ENCODE measurements around the gene CIT.

CIT gene

GRCh38 chr12:119678459-119678858 is 198.7 kb downstream of the CIT start:
- H3K9ac ChIP-seq (ENCODE audit: low read depth in 1 of 2, low read length in 2 of 2) = no peak overlapping the region
- no peak overlapping the region for H3K27ac ChIP-seq (ENCODE audit: low read depth, low read length)
- H3K36me3 ChIP-seq (ENCODE audit: control insufficient read depth in 1 of 2, insufficient read depth in 2 of 2, low read length in 2 of 2) = peaks cover 78 to 83% of the 10 kb centered on the region in 2 donors
- no peaks in the 10 kb centered on the region for H3K9me3 ChIP-seq (ENCODE audit: control insufficient read depth in 1 of 2, low read length in 2 of 2)
- no peaks in the 10 kb centered on the region for H3K27me3 ChIP-seq (ENCODE audit: control insufficient read depth in 1 of 2, insufficient read depth in 2 of 2, low read length in 2 of 2)
- peaks cover 61 to 74% of the 10 kb centered on the region in 2 donors for H3K4me1 ChIP-seq (ENCODE audit: control insufficient read depth in 1 of 2, insufficient read depth in 2 of 2, low read length in 2 of 2)
- no peak overlapping the region for H3K4me3 ChIP-seq (ENCODE audit: low read depth in 1 of 2, low read length in 2 of 2)

- Histone ChIP-seq H3K9me3 (ENCODE audit: control insufficient read depth in 1 of 2, low read length in 2 of 2) (no peaks in the 10 kb centered on the region), H3K9ac (ENCODE audit: low read depth in 1 of 2, low read length in 2 of 2) (no peak overlapping the region), H3K4me1 (ENCODE audit: control insufficient read depth in 1 of 2, insufficient read depth in 2 of 2, low read length in 2 of 2) (peaks cover 57 to 73% of the 10 kb centered on the region in 2 donors), H3K36me3 (ENCODE audit: control insufficient read depth in 1 of 2, insufficient read depth in 2 of 2, low read length in 2 of 2) (peaks cover 89 to 97% of the 10 kb centered on the region in 2 donors), H3K27me3 (ENCODE audit: control insufficient read depth in 1 of 2, insufficient read depth in 2 of 2, low read length in 2 of 2) (no peaks in the 10 kb centered on the region), H3K4me3 (ENCODE audit: low read depth in 1 of 2, low read length in 2 of 2) (no peak overlapping the region), H3K27ac (ENCODE audit: low read depth, low read length) (no peak overlapping the region)
These were observed 200.5 kb downstream of the CIT start for GRCh38 chr12:119676573-119676972.

GRCh38 chr12:119676022-119676421 is 201.1 kb downstream of the CIT start:
- H3K36me3 ChIP-seq (ENCODE audit: control insufficient read depth in 1 of 2, insufficient read depth in 2 of 2, low read length in 2 of 2) = peaks cover 88 to 96% of the 10 kb centered on the region in 2 donors
- H3K4me3 ChIP-seq (ENCODE audit: low read depth in 1 of 2, low read length in 2 of 2) = no peak overlapping the region
- H3K27ac ChIP-seq (ENCODE audit: low read depth, low read length) = no peak overlapping the region
- H3K9ac ChIP-seq (ENCODE audit: low read depth in 1 of 2, low read length in 2 of 2) = no peak overlapping the region
- no peaks in the 10 kb centered on the region for H3K27me3 ChIP-seq (ENCODE audit: control insufficient read depth in 1 of 2, insufficient read depth in 2 of 2, low read length in 2 of 2)
- H3K9me3 ChIP-seq (ENCODE audit: control insufficient read depth in 1 of 2, low read length in 2 of 2) = no peaks in the 10 kb centered on the region
- peaks cover 54 to 71% of the 10 kb centered on the region in 2 donors for H3K4me1 ChIP-seq (ENCODE audit: control insufficient read depth in 1 of 2, insufficient read depth in 2 of 2, low read length in 2 of 2)

- Histone ChIP-seq H3K27me3 (ENCODE audit: control insufficient read depth in 1 of 2, insufficient read depth in 2 of 2, low read length in 2 of 2) (no peaks in the 10 kb centered on the region), H3K27ac (ENCODE audit: low read depth, low read length) (no peak overlapping the region), H3K4me1 (ENCODE audit: control insufficient read depth in 1 of 2, insufficient read depth in 2 of 2, low read length in 2 of 2) (peaks cover 51 to 70% of the 10 kb centered on the region in 2 donors), H3K9me3 (ENCODE audit: control insufficient read depth in 1 of 2, low read length in 2 of 2) (no peaks in the 10 kb centered on the region), H3K36me3 (ENCODE audit: control insufficient read depth in 1 of 2, insufficient read depth in 2 of 2, low read length in 2 of 2) (peaks cover 73 to 81% of the 10 kb centered on the region in 2 donors), H3K9ac (ENCODE audit: low read depth in 1 of 2, low read length in 2 of 2) (no peak overlapping the region), H3K4me3 (ENCODE audit: low read depth in 1 of 2, low read length in 2 of 2) (no peak overlapping the region)
These were observed 202.6 kb downstream of the CIT start for GRCh38 chr12:119674560-119674959.

GRCh38 chr12:119673634-119674033 is 203.5 kb downstream of the CIT start:
- Histone ChIP-seq H3K9ac (ENCODE audit: low read depth in 1 of 2, low read length in 2 of 2) (peak overlapping the region in 1 of 2 donors; percentile 7), H3K27me3 (ENCODE audit: control insufficient read depth in 1 of 2, insufficient read depth in 2 of 2, low read length in 2 of 2) (no peaks in the 10 kb centered on the region), H3K4me1 (ENCODE audit: control insufficient read depth in 1 of 2, insufficient read depth in 2 of 2, low read length in 2 of 2) (peaks cover 45 to 60% of the 10 kb centered on the region in 2 donors), H3K36me3 (ENCODE audit: control insufficient read depth in 1 of 2, insufficient read depth in 2 of 2, low read length in 2 of 2) (peaks cover 64 to 72% of the 10 kb centered on the region in 2 donors), H3K9me3 (ENCODE audit: control insufficient read depth in 1 of 2, low read length in 2 of 2) (no peaks in the 10 kb centered on the region), H3K27ac (ENCODE audit: low read depth, low read length) (peak overlapping the region; percentile 47), H3K4me3 (ENCODE audit: low read depth in 1 of 2, low read length in 2 of 2) (no peak overlapping the region)

- Histone ChIP-seq H3K9me3 (ENCODE audit: control insufficient read depth in 1 of 2, low read length in 2 of 2) (no peaks in the 10 kb centered on the region), H3K4me1 (ENCODE audit: control insufficient read depth in 1 of 2, insufficient read depth in 2 of 2, low read length in 2 of 2) (peaks cover 48 to 56% of the 10 kb centered on the region in 2 donors)
These were observed 204.9 kb downstream of the CIT start for GRCh38 chr12:119672194-119672593.

GRCh38 chr12:119671070-119671469 is 206.1 kb downstream of the CIT start:
- peak overlapping the region in 1 of 2 donors; percentile 57 for H3K4me3 ChIP-seq (ENCODE audit: low read depth in 1 of 2, low read length in 2 of 2)
- H3K36me3 ChIP-seq (ENCODE audit: control insufficient read depth in 1 of 2, insufficient read depth in 2 of 2, low read length in 2 of 2) = peaks cover 41 to 48% of the 10 kb centered on the region in 2 donors
- H3K9me3 ChIP-seq (ENCODE audit: control insufficient read depth in 1 of 2, low read length in 2 of 2) = no peaks in the 10 kb centered on the region
- H3K27ac ChIP-seq (ENCODE audit: low read depth, low read length) = peak overlapping the region; percentile 80
- H3K4me1 ChIP-seq (ENCODE audit: control insufficient read depth in 1 of 2, insufficient read depth in 2 of 2, low read length in 2 of 2) = peaks cover 53 to 61% of the 10 kb centered on the region in 2 donors
- peak overlapping the region; percentile 34 to 46 for H3K9ac ChIP-seq (ENCODE audit: low read depth in 1 of 2, low read length in 2 of 2)
- H3K27me3 ChIP-seq (ENCODE audit: control insufficient read depth in 1 of 2, insufficient read depth in 2 of 2, low read length in 2 of 2) = no peaks in the 10 kb centered on the region

More at GRCh38 chr12:119672194-119672593, 204.9 kb downstream of the CIT start:
- no peak overlapping the region for H3K9ac ChIP-seq (ENCODE audit: low read depth in 1 of 2, low read length in 2 of 2)
- H3K27ac ChIP-seq (ENCODE audit: low read depth, low read length) = no peak overlapping the region
- H3K36me3 ChIP-seq (ENCODE audit: control insufficient read depth in 1 of 2, insufficient read depth in 2 of 2, low read length in 2 of 2) = peaks cover 52 to 60% of the 10 kb centered on the region in 2 donors
- no peak overlapping the region for H3K4me3 ChIP-seq (ENCODE audit: low read depth in 1 of 2, low read length in 2 of 2)
- H3K27me3 ChIP-seq (ENCODE audit: control insufficient read depth in 1 of 2, insufficient read depth in 2 of 2, low read length in 2 of 2) = no peaks in the 10 kb centered on the region

GRCh38 chr12:119669744-119670472 is 207.2 kb downstream of the CIT start:
- Histone ChIP-seq H3K9me3 (ENCODE audit: control insufficient read depth in 1 of 2, low read length in 2 of 2) (no peaks in the 10 kb centered on the region), H3K27me3 (ENCODE audit: control insufficient read depth in 1 of 2, insufficient read depth in 2 of 2, low read length in 2 of 2) (no peaks in the 10 kb centered on the region), H3K4me1 (ENCODE audit: control insufficient read depth in 1 of 2, insufficient read depth in 2 of 2, low read length in 2 of 2) (peaks cover 57 to 62% of the 10 kb centered on the region in 2 donors), H3K27ac (ENCODE audit: low read depth, low read length) (peak overlapping the region; percentile 80), H3K36me3 (ENCODE audit: control insufficient read depth in 1 of 2, insufficient read depth in 2 of 2, low read length in 2 of 2) (peaks cover 31 to 37% of the 10 kb centered on the region in 2 donors), H3K4me3 (ENCODE audit: low read depth in 1 of 2, low read length in 2 of 2) (peak overlapping the region; percentile 51 to 57), H3K9ac (ENCODE audit: low read depth in 1 of 2, low read length in 2 of 2) (peak overlapping the region; percentile 35 to 65)

GRCh38 chr12:119668324-119668841 is 208.7 kb downstream of the CIT start:
- Histone ChIP-seq H3K27ac (ENCODE audit: low read depth, low read length) (peak overlapping the region; percentile 98), H3K9me3 (ENCODE audit: control insufficient read depth in 1 of 2, low read length in 2 of 2) (no peaks in the 10 kb centered on the region), H3K9ac (ENCODE audit: low read depth in 1 of 2, low read length in 2 of 2) (peak overlapping the region; percentile 98 to 100), H3K4me3 (ENCODE audit: low read depth in 1 of 2, low read length in 2 of 2) (peak overlapping the region; percentile 97 to 98), H3K27me3 (ENCODE audit: control insufficient read depth in 1 of 2, insufficient read depth in 2 of 2, low read length in 2 of 2) (no peaks in the 10 kb centered on the region), H3K4me1 (ENCODE audit: control insufficient read depth in 1 of 2, insufficient read depth in 2 of 2, low read length in 2 of 2) (peaks cover 46% of the 10 kb centered on the region in 2 donors), H3K36me3 (ENCODE audit: control insufficient read depth in 1 of 2, insufficient read depth in 2 of 2, low read length in 2 of 2) (peaks cover 17 to 22% of the 10 kb centered on the region in 2 donors)

GRCh38 chr12:119667577-119668323 is 209.4 kb downstream of the CIT start, which contains the start of gene PRKAB1:
PRKAB1 (plus strand) TSS chr12:119668133; CDS start chr12:119668245, 112 bp downstream.
- Histone ChIP-seq H3K27ac (ENCODE audit: low read depth, low read length) (peak within 1 kb of the TSS; percentile 98), H3K4me3 (ENCODE audit: low read depth in 1 of 2, low read length in 2 of 2) (peak within 1 kb of the TSS; percentile 97 to 98), H3K9me3 (ENCODE audit: control insufficient read depth in 1 of 2, low read length in 2 of 2) (no peaks in the 10 kb centered on the region), H3K9ac (ENCODE audit: low read depth in 1 of 2, low read length in 2 of 2) (peak within 1 kb of the TSS; percentile 98 to 100), H3K36me3 (ENCODE audit: control insufficient read depth in 1 of 2, insufficient read depth in 2 of 2, low read length in 2 of 2) (peaks cover 11 to 15% of the 10 kb centered on the region in 2 donors), H3K4me1 (ENCODE audit: control insufficient read depth in 1 of 2, insufficient read depth in 2 of 2, low read length in 2 of 2) (peaks cover 40 to 41% of the 10 kb centered on the region in 2 donors), H3K27me3 (ENCODE audit: control insufficient read depth in 1 of 2, insufficient read depth in 2 of 2, low read length in 2 of 2) (no peaks in the 10 kb centered on the region)
